ENCODE results near the gene PLPP6. TPM values are rescaled to one million over a fixed set of nuclear protein-coding genes. Genes with fewer than 3 reads are reported as not detected.

Gene PLPP6
- total RNA-seq, 4 donors from 2014 or later, result 5.2 to 7.0 (median 6.1) TPM

DNA sequence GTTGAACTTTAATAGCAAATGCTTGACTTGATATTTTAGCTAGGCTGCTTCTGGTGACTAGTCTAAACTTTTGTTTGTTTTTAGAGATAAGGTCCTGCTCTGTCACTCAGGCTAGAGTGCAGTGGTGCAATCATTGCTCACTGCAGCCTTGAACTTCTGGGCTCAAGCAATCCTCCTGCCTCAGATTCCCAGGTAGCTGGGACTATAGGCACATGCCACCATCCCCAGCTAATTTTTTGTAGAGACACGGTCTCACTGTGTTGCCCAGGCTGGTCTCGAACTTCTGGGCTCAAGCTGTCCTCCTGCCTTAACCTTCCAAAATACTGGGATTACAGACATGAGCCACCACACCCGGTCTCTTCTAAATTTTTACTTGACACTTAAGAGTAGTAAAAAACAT is 38.0 kb downstream of the PLPP6 start:
- TF ChIP-seq, protein P1, sequence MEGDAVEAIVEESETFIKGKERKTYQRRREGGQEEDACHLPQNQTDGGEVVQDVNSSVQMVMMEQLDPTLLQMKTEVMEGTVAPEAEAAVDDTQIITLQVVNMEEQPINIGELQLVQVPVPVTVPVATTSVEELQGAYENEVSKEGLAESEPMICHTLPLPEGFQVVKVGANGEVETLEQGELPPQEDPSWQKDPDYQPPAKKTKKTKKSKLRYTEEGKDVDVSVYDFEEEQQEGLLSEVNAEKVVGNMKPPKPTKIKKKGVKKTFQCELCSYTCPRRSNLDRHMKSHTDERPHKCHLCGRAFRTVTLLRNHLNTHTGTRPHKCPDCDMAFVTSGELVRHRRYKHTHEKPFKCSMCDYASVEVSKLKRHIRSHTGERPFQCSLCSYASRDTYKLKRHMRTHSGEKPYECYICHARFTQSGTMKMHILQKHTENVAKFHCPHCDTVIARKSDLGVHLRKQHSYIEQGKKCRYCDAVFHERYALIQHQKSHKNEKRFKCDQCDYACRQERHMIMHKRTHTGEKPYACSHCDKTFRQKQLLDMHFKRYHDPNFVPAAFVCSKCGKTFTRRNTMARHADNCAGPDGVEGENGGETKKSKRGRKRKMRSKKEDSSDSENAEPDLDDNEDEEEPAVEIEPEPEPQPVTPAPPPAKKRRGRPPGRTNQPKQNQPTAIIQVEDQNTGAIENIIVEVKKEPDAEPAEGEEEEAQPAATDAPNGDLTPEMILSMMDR (IDR thresholded peaks at IDR 0.05; ENCODE audit: low read depth), result no peak

DNA sequence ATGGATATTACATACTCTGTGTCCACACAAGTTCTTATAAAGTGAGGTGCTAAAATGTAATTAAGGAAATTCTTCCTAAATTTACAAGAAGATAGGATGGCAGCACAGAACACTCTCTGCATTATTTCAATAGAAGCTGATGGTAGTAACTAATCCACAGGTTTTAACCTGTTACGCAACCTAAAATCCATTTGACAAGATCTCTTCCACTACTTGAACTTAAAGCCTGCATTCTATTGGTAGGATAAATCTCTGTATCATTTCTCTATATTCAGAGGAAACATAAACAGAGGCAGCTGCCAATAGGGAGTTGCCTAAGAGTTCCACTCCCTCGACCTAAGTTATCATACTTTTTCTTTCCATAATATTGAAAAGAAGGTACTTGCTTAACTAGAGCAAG is 38.8 kb downstream of the PLPP6 start:
- TF ChIP-seq, protein P1 (IDR thresholded peaks at IDR 0.05; ENCODE audit: low read depth), result no peak

DNA sequence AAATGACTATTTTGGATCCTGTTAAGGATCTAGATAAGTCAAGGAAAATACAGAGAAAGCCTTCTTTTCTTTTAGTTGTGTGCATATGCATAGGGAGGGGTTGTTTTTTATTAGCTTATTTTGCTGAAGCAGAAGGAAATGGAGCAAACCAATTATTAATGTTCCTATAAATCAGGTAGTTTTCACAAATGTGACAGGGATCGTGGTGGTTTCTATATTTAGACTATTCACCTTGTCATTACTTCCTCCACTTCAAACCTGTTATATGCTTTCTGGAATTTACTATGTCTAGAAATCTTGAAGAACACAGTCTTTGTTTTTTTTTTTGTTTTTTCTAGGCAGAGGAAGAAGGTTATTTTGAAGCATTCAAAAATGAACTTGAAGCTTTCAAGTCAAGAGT is 39.4 kb downstream of the PLPP6 start:
- TF ChIP-seq, protein P1 (IDR thresholded peaks at IDR 0.05; ENCODE audit: low read depth), result no peak

GRCh38 chr9:4704129-4704528 is 42.0 kb downstream of the PLPP6 start:
- TF ChIP-seq, protein P1 (IDR thresholded peaks at IDR 0.05; ENCODE audit: low read depth), result no peak

DNA sequence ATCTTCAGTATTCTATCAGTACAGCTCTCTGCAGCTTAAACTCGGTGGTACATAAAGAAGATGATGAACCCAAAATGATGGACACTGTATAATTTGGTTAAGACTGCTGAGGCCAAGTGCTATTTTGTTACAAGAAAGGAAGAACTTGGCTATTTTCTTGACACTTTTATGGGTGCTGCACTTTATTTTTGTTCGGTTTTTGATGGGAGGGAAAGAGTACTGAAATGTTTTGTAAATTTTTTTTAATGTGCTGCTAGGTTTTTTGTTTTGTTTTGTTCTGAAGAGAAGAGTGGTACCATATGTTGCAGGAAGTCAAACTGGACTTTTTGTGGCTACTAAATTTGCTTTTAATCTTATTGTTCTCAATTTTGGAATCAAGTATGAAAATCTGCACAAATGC is 43.9 kb downstream of the PLPP6 start:
- TF ChIP-seq, protein P1 (IDR thresholded peaks at IDR 0.05; ENCODE audit: low read depth), result no peak

DNA sequence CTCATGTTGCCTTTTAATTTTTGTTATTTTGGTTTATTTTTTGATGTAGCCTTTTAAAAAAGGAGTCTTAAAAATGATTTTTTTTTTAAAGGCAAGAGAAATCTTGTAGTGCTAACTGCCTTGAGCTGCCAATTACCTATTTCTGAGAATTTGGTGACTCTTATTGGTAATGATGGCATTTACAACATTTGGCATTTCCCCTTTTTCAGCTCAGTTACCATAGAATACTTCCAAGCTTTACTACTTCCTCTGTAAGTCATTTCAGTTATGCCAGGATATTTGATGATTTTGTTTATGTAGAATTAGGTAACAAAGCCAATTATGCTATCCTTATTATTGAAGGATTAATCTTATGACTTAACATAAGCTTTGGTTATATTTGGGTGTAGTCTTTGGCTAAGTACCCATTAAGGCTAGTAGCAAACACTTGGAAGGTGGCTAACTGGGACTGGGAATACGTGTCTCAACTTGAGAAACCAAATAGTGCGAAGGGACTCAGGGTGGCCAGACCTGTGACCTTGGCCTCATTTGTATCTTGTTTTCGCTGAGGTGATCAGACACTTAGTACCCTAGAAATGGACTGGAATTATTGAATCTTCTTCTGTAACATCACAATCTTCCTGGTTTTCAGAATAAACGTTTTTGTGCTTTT is 45.0 kb downstream of the PLPP6 start:
- TF ChIP-seq, protein P1 (IDR thresholded peaks at IDR 0.05; ENCODE audit: low read depth), result no peak

DNA sequence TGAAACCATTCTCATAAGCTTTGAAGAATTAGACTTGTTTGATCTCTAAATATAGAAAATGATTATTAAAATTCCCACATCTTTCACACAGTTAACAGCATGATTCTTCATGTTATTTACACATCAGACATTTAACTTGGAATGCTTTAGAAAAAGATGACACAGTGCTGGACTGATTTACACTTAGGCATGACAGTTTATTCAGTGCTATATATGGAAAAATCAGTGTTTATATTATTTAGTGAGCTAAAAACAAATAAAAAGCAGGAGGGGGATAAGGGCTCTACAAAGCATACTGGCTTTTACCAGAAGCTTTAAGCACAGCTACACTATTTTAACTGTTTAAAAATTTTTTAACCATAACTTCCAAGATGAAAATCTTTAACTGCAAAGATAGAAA is 47.3 kb downstream of the PLPP6 start:
- TF ChIP-seq, protein P1 (IDR thresholded peaks at IDR 0.05; ENCODE audit: low read depth), result no peak

Measured in subcutaneous adipose tissue (tissue), 4 donors.